Stimulated activated naive CD8-positive, alpha-beta T cell treated with anti-CD3 and anti-CD28 coated beads, Interleukin-15, Interleukin-2, amounts not matched to agents 100 U/mL and 50 U/mL, for 24 hours (primary cell): Measurements from ENCODE around the gene CIART.
"Not testable (repeated sequence)": the region's sequence is repeated elsewhere in the genome, so short reads cannot be mapped to it uniquely, and the experiment has no call there.

Source experiments
- ATAC-seq: fragments of 150-1000 bp; cut with Tn5 transposase; one replicate; pipeline ENCODE4 v1.10.0; 2021
- DNase-seq: peaks from one replicate; pipeline ENCODE4 v3.0.0; 2021

The CIART gene

GRCh38 chr1:150309758-150310508 lies 27.6 kb downstream of the CIART start:
- ATAC-seq (no peak), DNase-seq (no peak)

- DNase-seq: no peak
- ATAC-seq: no peak
Measured at GRCh38 chr1:150311762-150312161, 29.4 kb downstream of the CIART start.

GRCh38 chr1:150314691-150315090 lies 32.3 kb downstream of the CIART start:
- ATAC-seq, DNase-seq: not testable (repeated sequence)

DNA sequence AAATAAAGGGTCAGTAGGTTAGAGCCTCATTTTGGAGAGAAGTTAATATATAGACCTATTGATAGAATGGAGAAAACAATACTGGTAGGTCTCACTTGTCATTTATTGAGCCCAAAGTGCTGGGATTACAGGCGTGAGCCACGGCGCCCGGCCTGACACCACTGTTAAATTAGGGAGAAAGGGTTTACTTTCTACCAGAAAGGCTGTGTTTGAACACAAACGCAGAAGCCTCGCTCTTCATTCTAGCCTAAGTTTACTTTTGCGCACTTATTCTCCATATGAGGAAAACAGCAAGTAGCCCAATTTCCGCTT lies 38.3 kb downstream of the CIART start:
- DNase-seq: no peak
- no peak for ATAC-seq

- DNase-seq: no peak
- ATAC-seq: no peak
Measured at GRCh38 chr1:150321826-150322166, 39.4 kb downstream of the CIART start.

GRCh38 chr1:150322310-150322709 lies 40.0 kb downstream of the CIART start:
- DNase-seq (no peak), ATAC-seq (peak; percentile 35)

DNA sequence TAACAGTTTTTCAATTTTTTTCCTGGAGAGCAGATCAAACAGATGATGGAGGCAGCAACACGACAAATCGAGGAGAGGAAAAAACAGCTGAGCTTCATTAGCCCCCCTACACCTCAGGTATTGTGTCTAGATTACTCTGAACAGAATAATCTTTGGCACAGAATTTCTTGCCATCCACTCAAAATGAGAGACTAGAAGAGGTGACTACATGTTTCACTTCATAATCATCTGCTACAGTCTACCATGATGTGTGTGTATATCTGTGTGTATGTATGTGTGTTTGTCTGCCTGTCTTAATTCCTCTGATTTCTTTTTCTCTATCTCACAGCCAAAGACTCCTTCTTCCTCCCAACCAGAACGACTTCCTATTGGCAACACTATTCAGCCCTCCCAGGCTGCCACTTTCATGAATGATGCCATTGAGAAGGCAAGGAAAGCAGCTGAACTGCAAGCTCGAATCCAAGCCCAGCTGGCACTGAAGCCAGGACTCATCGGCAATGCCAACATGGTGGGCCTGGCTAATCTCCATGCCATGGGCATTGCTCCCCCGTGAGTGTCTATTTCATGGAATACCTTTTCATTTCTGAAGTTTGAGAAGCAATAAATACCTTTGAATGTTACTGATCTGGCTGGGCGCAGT lies 50.4 kb downstream of the CIART start:
- ATAC-seq: no peak

More for the DNA sequence above, 50.4 kb downstream of the CIART start:
- DNase-seq: no peak
